Measurements from ENCODE around the gene NDFIP1. TPM values are rescaled to one million over a fixed set of nuclear protein-coding genes. Genes with fewer than 3 reads are reported as not detected.

The NDFIP1 gene
- total and polyA plus RNA-seq, 2 experiments from 2014 or later = 63.8 to 85.0 TPM

GRCh38 chr5:142182840-142183239, 74.3 kb downstream of the NDFIP1 start:
- Histone ChIP-seq H3K9me3 (ENCODE audit: low read depth) (no peaks in the 10 kb centered on the region), H4K20me1 (ENCODE audit: insufficient read depth, poor library complexity, severe bottlenecking) (no peaks in the 10 kb centered on the region), H3K36me3 (replicated peaks; ENCODE audit: insufficient read depth, low read depth) (no peaks in the 10 kb centered on the region), H3K4me2 (no peak overlapping the region), H3K4me3 (no peak overlapping the region), H3K27me3 (no peaks in the 10 kb centered on the region), H3K9me2 (replicated peaks; ENCODE audit: insufficient read depth) (no peaks in the 10 kb centered on the region), H3K79me2 (no peaks in the 10 kb centered on the region), H3K27ac (no peak overlapping the region), H3K4me1 (ENCODE audit: insufficient read depth) (peaks cover 18% of the 10 kb centered on the region), H2AFZ (no peak overlapping the region)
- DNase-seq (ENCODE audit: low spot score) = no peak
- 60% methylated on average over 5 of the region's 5 CpGs for WGBS (ENCODE audit: low lambda C conversion rate, missing lambda C conversion rate)
- TF ChIP-seq EZH2 (IDR thresholded peaks at IDR 0.05; ENCODE audit: borderline replicate concordance) = no peak
- no peak for TF ChIP-seq EZH2phosphoT487 (IDR thresholded peaks at IDR 0.05; ENCODE audit: low read depth, severe bottlenecking, unreplicated experiment)
- no peak for TF ChIP-seq CTCF (IDR thresholded peaks at IDR 0.05; ENCODE audit: poor library complexity)

- Histone ChIP-seq H3K4me3 (no peak overlapping the region), H4K20me1 (ENCODE audit: insufficient read depth, poor library complexity, severe bottlenecking) (no peaks in the 10 kb centered on the region), H3K9me3 (ENCODE audit: low read depth) (no peaks in the 10 kb centered on the region), H3K27me3 (no peaks in the 10 kb centered on the region), H3K4me2 (no peak overlapping the region), H3K9me2 (replicated peaks; ENCODE audit: insufficient read depth) (no peaks in the 10 kb centered on the region), H3K27ac (no peak overlapping the region), H2AFZ (no peak overlapping the region), H3K79me2 (no peaks in the 10 kb centered on the region), H3K4me1 (ENCODE audit: insufficient read depth) (peaks cover 18% of the 10 kb centered on the region), H3K36me3 (replicated peaks; ENCODE audit: insufficient read depth, low read depth) (no peaks in the 10 kb centered on the region)
- DNase-seq (ENCODE audit: low spot score) = no peak
- 77% methylated on average over 8 of the region's 8 CpGs for WGBS (ENCODE audit: low lambda C conversion rate, missing lambda C conversion rate)
- TF ChIP-seq CTCF (IDR thresholded peaks at IDR 0.05; ENCODE audit: poor library complexity) (no peak), EZH2phosphoT487 (IDR thresholded peaks at IDR 0.05; ENCODE audit: low read depth, severe bottlenecking, unreplicated experiment) (no peak), EZH2 (IDR thresholded peaks at IDR 0.05; ENCODE audit: borderline replicate concordance) (no peak)
Measured at GRCh38 chr5:142183561-142183960, 75.0 kb downstream of the NDFIP1 start.

GRCh38 chr5:142184988-142185387, 76.4 kb downstream of the NDFIP1 start:
- no peaks in the 10 kb centered on the region for H3K9me3 ChIP-seq (ENCODE audit: low read depth)
- H3K4me1 ChIP-seq (ENCODE audit: insufficient read depth) = peaks cover 18% of the 10 kb centered on the region
- TF ChIP-seq EZH2phosphoT487 (IDR thresholded peaks at IDR 0.05; ENCODE audit: low read depth, severe bottlenecking, unreplicated experiment) (no peak), CTCF (IDR thresholded peaks at IDR 0.05; ENCODE audit: poor library complexity) (no peak), EZH2 (IDR thresholded peaks at IDR 0.05; ENCODE audit: borderline replicate concordance) (no peak)
- no peaks in the 10 kb centered on the region for H3K9me2 ChIP-seq (replicated peaks; ENCODE audit: insufficient read depth)
- H4K20me1 ChIP-seq (ENCODE audit: insufficient read depth, poor library complexity, severe bottlenecking) = no peaks in the 10 kb centered on the region
- no peak overlapping the region for H3K4me2 ChIP-seq
- no peaks in the 10 kb centered on the region for H3K27me3 ChIP-seq
- H3K4me3 ChIP-seq = no peak overlapping the region
- no peak for DNase-seq (ENCODE audit: low spot score)
- no peaks in the 10 kb centered on the region for H3K79me2 ChIP-seq
- H2AFZ ChIP-seq = no peak overlapping the region
- H3K36me3 ChIP-seq (replicated peaks; ENCODE audit: insufficient read depth, low read depth) = no peaks in the 10 kb centered on the region
- WGBS (ENCODE audit: low lambda C conversion rate, missing lambda C conversion rate) = 59% methylated on average over 9 of the region's 9 CpGs
- no peak overlapping the region for H3K27ac ChIP-seq

- no peaks in the 10 kb centered on the region for H3K27me3 ChIP-seq
- no peaks in the 10 kb centered on the region for H3K79me2 ChIP-seq
- no peaks in the 10 kb centered on the region for H3K9me3 ChIP-seq (ENCODE audit: low read depth)
- no peak for TF ChIP-seq CTCF (IDR thresholded peaks at IDR 0.05; ENCODE audit: poor library complexity)
- TF ChIP-seq EZH2 (IDR thresholded peaks at IDR 0.05; ENCODE audit: borderline replicate concordance) = no peak
- TF ChIP-seq EZH2phosphoT487 (IDR thresholded peaks at IDR 0.05; ENCODE audit: low read depth, severe bottlenecking, unreplicated experiment) = no peak
- DNase-seq (ENCODE audit: low spot score) = no peak
- H3K9me2 ChIP-seq (replicated peaks; ENCODE audit: insufficient read depth) = no peaks in the 10 kb centered on the region
- no peaks in the 10 kb centered on the region for H4K20me1 ChIP-seq (ENCODE audit: insufficient read depth, poor library complexity, severe bottlenecking)
- H3K4me2 ChIP-seq = peak overlapping the region; percentile 17
- peak overlapping the region; percentile 16 for H3K27ac ChIP-seq
- no peaks in the 10 kb centered on the region for H3K36me3 ChIP-seq (replicated peaks; ENCODE audit: insufficient read depth, low read depth)
- no peak overlapping the region for H3K4me3 ChIP-seq
- peaks cover 14% of the 10 kb centered on the region for H3K4me1 ChIP-seq (ENCODE audit: insufficient read depth)
- peak overlapping the region; percentile 29 for H2AFZ ChIP-seq
Measured at GRCh38 chr5:142186514-142186856, 77.9 kb downstream of the NDFIP1 start.
